ENCODE results near the gene HLA-A.

HLA-A gene

DNA sequence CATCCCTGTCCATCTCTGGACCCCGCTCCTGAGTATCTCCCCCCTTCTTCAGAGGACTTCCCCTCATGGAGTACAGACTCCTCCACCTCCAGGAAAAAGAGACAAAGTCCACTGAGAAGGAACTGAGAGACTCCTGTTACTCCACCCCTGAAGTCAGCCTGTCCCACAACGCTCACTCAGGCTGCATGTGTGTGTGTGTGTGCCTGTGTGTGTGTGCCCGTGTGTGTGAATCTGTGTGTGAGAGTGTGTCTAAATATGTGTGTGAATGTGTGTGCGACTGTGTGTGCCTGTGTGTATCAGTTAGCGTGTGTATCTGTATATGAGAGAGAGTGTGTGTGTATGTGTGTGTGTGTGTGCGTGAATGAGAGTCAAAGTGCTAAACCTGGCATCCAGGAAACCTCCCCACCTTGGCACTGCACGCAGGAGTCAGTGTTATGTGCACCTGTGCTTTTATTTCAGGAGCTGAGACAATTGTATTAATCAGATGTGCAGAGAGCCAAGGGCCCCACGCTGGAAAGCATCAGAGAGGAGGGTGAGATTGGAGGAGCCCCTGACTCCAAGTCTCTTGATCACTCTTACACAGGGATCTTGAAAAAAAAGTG lies 39.0 kb downstream of the HLA-A start:
- Mint-ChIP-seq H3K9me3 (no peaks in the 10 kb centered on the region), H3K36me3 (ENCODE audit: low read depth) (no peaks in the 10 kb centered on the region), H3K27ac (no peak overlapping the region), H3K4me1 (ENCODE audit: low read depth) (peaks cover 10% of the 10 kb centered on the region), H3K27me3 (peaks cover 29% of the 10 kb centered on the region), H3K4me3 (no peak overlapping the region)

DNA sequence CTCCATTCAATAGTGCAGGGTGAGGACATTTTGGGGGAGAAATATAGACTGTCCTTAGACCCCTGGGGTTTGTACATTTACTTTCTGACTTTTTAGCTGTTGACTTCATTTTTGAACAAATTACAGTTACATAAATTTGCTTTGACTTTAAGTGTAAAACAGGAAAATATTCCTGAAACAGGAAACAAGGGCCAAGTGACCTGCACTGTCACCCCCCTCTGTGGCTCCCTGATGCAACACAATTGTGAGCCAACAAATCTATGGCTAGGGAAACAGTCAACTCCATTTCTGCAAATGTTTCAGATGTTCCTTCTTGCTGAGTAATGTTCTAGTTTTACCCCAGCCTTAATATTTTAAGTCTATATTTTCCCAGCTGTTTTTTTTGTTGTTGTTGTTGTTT lies 39.8 kb downstream of the HLA-A start:
- H3K27me3 Mint-ChIP-seq, result peaks cover 22% of the 10 kb centered on the region
- no peak overlapping the region for H3K4me3 Mint-ChIP-seq
- no peak overlapping the region for H3K27ac Mint-ChIP-seq
- H3K36me3 Mint-ChIP-seq (ENCODE audit: low read depth), result no peaks in the 10 kb centered on the region
- H3K9me3 Mint-ChIP-seq, result no peaks in the 10 kb centered on the region
- peaks cover 5% of the 10 kb centered on the region for H3K4me1 Mint-ChIP-seq (ENCODE audit: low read depth)

DNA sequence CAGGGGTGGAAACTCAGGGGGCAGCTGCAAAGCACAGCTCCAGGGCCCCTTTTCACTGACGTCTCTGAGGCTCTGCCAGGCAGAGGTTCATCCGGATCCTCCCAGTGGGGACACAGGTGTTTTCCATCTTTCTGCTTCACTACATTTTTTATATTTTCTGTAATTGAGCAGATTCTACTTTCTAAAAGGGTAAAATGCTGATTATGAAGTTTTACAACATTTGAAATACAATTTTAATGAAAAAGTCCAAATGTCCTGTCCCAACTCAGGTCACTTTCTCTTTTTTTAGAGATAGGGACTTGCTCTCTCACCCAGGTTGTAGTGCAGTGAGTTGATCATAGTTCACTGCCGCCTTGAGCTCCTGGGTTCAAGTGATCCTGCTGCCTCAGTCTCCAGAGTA lies 41.9 kb downstream of the HLA-A start:
- no peaks in the 10 kb centered on the region for H3K9me3 Mint-ChIP-seq
- no peak overlapping the region for H3K4me3 Mint-ChIP-seq
- H3K27ac Mint-ChIP-seq, result no peak overlapping the region
- no peaks in the 10 kb centered on the region for H3K4me1 Mint-ChIP-seq (ENCODE audit: low read depth)
- no peaks in the 10 kb centered on the region for H3K36me3 Mint-ChIP-seq (ENCODE audit: low read depth)
- peaks cover 4% of the 10 kb centered on the region for H3K27me3 Mint-ChIP-seq

DNA sequence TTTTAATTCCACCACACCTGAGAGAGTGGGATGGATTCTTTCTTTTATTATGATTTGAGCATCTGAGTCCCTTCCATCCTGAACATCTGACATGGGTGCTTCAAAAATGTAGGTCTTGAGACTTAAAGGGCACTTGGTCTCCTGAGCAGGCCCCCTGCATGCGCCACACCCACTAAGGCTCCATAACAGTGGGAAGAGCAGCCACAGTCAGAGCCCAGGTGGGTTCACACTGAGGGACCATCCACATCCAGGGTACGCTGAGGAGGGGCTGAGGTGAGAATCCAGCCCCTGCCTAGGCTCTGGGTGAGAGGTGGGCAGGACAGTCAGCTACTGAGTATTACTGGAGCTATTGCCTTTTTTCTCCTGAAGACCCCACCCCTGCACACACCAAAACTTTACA lies 42.7 kb downstream of the HLA-A start:
- Mint-ChIP-seq H3K4me3 (no peak overlapping the region), H3K4me1 (ENCODE audit: low read depth) (no peaks in the 10 kb centered on the region), H3K9me3 (no peaks in the 10 kb centered on the region), H3K27ac (no peak overlapping the region), H3K36me3 (ENCODE audit: low read depth) (no peaks in the 10 kb centered on the region), H3K27me3 (peaks cover 4% of the 10 kb centered on the region)

DNA sequence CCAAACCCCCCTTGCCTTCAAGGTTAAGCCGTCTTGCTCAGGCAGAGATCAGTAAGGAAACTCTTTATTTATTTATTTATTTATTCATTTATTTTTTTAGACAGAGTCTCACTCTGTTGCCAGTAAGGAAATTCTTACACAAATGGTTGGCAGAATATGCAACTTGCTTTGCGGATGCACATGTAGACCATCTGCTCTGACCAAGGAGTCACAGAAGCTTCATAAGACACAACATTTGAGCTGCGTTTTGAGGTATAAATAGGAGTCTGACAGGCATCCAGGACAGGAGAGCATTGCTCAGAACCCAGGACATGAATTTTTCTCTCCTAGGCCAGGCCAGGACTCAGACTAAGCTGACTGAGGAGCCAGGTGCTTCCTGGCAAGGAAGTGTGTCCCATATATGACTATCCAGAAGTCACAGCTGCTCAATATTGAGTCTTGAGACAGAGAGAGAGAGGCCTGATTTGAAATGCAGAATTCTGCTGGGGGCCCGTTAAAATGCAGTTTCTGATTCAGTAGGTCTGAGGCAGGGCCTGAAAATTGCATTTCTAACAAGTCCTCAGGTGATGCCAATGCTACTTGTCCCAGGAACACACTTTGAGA lies 43.9 kb downstream of the HLA-A start:
- Mint-ChIP-seq H3K27me3 (peaks cover 4% of the 10 kb centered on the region), H3K27ac (no peak overlapping the region), H3K4me3 (no peak overlapping the region), H3K4me1 (ENCODE audit: low read depth) (no peaks in the 10 kb centered on the region), H3K36me3 (ENCODE audit: low read depth) (no peaks in the 10 kb centered on the region), H3K9me3 (no peaks in the 10 kb centered on the region)

DNA sequence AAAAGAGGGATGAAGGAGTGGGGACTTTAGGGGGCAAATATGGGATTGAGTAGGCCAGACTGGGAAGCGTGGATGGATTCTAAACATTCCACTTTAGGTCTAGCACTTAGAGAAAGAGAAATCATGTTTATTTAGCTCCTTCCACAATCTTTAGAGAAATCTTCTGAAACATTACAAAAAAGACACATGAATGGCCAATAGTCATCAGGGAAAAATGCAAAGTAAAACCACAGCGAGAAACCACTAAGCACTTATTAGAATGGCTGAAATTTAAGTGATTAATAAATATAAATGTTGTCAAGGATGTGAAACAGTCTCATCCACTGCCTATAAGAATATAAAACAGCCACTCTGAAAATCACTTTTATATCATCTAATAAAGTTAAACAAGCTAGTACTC lies 46.9 kb downstream of the HLA-A start:
- H3K4me3 Mint-ChIP-seq, result no peak overlapping the region
- H3K27me3 Mint-ChIP-seq, result no peaks in the 10 kb centered on the region
- H3K36me3 Mint-ChIP-seq (ENCODE audit: low read depth), result no peaks in the 10 kb centered on the region
- no peaks in the 10 kb centered on the region for H3K9me3 Mint-ChIP-seq
- peaks cover 7% of the 10 kb centered on the region for H3K4me1 Mint-ChIP-seq (ENCODE audit: low read depth)
- no peak overlapping the region for H3K27ac Mint-ChIP-seq

DNA sequence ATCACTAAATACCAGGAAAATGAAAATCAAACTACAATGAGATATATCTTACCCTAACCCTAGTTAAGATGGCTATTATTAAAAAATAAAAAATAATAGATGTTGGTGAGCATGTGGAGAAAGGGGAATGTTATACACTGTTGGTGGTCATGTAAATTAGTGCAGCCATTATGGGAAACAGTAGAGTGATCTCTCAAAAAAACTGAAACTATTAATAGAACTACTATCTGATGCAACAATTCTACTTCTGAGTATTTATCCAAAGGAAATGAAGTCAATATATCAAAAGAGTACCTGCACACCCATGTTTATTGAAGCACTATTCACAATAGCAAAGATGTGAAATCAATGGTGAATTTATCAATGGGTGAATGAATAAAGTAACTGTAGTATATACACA lies 48.6 kb downstream of the HLA-A start:
- Mint-ChIP-seq H3K27me3 (no peaks in the 10 kb centered on the region), H3K4me1 (ENCODE audit: low read depth) (peaks cover 7% of the 10 kb centered on the region), H3K27ac (no peak overlapping the region), H3K4me3 (no peak overlapping the region), H3K9me3 (no peaks in the 10 kb centered on the region), H3K36me3 (ENCODE audit: low read depth) (no peaks in the 10 kb centered on the region)

DNA sequence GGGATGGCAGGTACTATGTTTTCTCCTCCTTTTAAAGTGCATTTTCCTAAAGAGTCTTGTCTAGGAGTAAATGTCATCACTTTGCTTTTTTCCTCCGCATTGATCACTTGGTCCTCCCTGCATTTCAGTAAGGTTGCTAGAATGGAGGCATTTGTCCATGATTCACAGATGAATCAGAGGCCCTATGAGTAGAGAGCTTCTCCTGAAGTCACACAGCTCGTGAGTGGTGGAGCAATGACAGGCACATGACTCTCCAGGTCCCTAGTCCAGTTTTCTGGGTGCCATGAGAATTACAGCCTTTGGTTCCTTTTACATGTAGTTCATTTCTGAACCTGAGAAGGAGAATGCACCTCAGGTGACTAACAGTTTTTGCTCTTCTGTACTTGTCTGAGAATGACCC lies 50.5 kb downstream of the HLA-A start:
- H3K4me1 Mint-ChIP-seq (ENCODE audit: low read depth), result peaks cover 7% of the 10 kb centered on the region
- no peaks in the 10 kb centered on the region for H3K9me3 Mint-ChIP-seq
- no peaks in the 10 kb centered on the region for H3K27me3 Mint-ChIP-seq
- no peaks in the 10 kb centered on the region for H3K36me3 Mint-ChIP-seq (ENCODE audit: low read depth)
- H3K27ac Mint-ChIP-seq, result no peak overlapping the region
- H3K4me3 Mint-ChIP-seq, result no peak overlapping the region

DNA sequence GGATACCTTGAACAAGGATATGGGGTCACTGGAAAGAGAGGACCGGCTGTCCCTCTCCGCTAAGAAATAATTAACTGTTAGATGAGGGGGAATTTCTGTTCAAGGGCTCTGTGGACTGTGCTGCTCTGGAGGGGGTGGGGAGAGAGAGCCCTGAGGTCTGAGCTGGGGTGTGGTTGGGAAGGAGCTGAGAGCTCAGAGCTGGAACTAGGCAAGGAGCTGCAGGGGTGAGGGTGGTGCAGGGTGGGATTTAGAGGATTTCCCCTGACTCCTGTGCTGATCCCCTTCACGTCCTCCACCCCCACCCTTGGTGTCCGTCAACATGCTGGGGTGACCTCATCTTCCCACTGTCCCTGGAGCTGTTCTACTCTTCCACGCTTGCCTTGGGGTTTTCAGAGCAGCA lies 52.5 kb downstream of the HLA-A start:
- Mint-ChIP-seq H3K36me3 (ENCODE audit: low read depth) (no peaks in the 10 kb centered on the region), H3K27ac (no peak overlapping the region), H3K9me3 (no peaks in the 10 kb centered on the region), H3K27me3 (no peaks in the 10 kb centered on the region), H3K4me3 (no peak overlapping the region), H3K4me1 (ENCODE audit: low read depth) (peaks cover 7% of the 10 kb centered on the region)

DNA sequence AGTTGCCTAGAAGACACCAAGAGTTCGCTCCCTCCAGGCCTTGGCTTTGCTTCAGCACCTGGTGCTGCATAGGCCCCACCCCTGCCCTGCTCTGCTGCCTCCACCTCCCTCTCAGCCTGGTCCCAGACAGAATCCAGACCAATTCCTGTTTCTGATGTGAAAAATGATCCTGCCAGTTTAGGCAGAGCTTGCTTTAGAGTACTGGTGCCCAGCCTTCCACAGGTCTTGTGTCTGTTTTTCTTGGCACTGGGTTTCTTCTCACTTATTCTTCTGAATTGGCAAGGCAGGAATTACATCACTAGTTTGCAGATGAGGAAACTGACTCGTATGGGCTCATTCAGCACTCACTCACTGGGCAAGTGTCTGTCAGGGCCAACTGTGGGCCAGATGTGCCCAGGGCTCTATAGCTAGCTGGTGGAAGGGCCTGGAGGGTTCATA lies 53.0 kb downstream of the HLA-A start:
- Mint-ChIP-seq H3K4me1 (ENCODE audit: low read depth) (peaks cover 12% of the 10 kb centered on the region), H3K36me3 (ENCODE audit: low read depth) (no peaks in the 10 kb centered on the region), H3K27ac (no peak overlapping the region), H3K4me3 (no peak overlapping the region), H3K27me3 (no peaks in the 10 kb centered on the region), H3K9me3 (no peaks in the 10 kb centered on the region)
